Testis (tissue), 2 donors: ENCODE results near the gene CDH11.

Source experiments
- POLR2A ChIP-seq: fragments of 450-650 bp; IDR thresholded peaks from one replicate; pipeline ENCODE4 v1.6.1; 2017; ENCODE audit warnings: antibody characterized with exemption, mild to moderate bottlenecking, moderate library complexity
- TF ChIP-seq, protein P1 (sequence below), 3 experiments: fragments of 450-650 bp in 2 of 3; fragments of 200-600 bp in 1 of 3; sonication (generic) in 1 of 3; IDR thresholded peaks; one replicate each; pipeline ENCODE4 v1.5.1; 2016 to 2019; ENCODE audit warnings: antibody characterized with exemption in 3 of 3, mild to moderate bottlenecking in 2 of 3, moderate library complexity in 1 of 3

DNA sequence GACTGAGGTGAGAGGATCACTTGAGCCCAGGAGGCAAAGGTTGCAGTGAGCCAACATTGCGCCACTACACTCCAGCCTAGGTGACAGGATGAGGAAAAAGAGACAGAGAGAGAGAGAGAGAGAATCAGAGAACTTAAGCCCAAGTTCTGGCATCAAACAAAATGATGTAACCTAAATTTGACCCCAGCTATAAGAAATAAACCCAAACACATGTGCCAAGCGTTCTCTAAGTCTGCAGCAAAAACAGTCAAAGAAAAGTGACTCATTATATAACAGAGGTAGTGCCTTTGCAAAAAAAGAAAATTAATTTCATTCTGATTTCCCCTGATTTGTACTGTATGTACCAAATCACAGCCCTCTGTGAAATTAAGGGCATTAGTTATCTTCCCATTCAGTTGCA lies 89.5 kb downstream of the CDH11 start:
- TF ChIP-seq, protein P1, sequence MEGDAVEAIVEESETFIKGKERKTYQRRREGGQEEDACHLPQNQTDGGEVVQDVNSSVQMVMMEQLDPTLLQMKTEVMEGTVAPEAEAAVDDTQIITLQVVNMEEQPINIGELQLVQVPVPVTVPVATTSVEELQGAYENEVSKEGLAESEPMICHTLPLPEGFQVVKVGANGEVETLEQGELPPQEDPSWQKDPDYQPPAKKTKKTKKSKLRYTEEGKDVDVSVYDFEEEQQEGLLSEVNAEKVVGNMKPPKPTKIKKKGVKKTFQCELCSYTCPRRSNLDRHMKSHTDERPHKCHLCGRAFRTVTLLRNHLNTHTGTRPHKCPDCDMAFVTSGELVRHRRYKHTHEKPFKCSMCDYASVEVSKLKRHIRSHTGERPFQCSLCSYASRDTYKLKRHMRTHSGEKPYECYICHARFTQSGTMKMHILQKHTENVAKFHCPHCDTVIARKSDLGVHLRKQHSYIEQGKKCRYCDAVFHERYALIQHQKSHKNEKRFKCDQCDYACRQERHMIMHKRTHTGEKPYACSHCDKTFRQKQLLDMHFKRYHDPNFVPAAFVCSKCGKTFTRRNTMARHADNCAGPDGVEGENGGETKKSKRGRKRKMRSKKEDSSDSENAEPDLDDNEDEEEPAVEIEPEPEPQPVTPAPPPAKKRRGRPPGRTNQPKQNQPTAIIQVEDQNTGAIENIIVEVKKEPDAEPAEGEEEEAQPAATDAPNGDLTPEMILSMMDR (IDR thresholded peaks at IDR 0.05): no peak
- no peak for TF ChIP-seq POLR2A
